ENCODE results near the gene SBNO2.

Gene SBNO2

DNA sequence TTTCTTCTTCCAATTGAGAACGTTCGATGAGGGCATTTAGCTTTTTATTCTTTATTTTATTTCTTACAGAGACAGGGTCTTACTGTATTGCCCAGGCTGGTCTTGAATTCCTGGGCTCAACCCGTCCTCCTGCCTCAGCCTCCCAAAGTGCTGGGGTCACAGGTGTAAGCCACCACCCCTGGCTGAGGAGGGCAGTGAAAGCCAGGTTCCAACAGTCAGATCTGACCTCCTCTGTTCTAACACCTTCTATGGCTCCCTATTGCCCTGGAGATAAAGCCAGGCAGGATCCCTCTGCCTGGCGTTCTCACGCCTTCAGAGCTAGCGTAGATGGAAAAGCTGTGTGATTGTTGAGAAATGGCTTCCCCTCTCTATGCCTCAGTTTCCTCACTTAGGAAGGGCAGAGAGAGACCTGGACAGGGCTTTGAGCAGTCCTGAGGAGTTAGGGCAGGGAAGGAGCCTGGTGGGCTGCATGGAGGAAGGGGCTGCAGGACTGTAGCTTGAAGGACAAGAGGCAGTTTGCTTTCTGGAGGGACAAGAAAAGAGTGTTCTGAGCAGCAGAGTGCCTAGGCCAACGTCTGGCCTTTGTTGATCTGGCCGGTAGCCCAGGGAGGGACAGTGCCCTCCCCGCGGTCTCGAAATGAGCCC lies 101.6 kb downstream of the SBNO2 start:
- no peak overlapping the region for H3K4me3 ChIP-seq
- H3K27ac ChIP-seq, result peak overlapping the region in 1 of 21 experiments; percentile 16

DNA sequence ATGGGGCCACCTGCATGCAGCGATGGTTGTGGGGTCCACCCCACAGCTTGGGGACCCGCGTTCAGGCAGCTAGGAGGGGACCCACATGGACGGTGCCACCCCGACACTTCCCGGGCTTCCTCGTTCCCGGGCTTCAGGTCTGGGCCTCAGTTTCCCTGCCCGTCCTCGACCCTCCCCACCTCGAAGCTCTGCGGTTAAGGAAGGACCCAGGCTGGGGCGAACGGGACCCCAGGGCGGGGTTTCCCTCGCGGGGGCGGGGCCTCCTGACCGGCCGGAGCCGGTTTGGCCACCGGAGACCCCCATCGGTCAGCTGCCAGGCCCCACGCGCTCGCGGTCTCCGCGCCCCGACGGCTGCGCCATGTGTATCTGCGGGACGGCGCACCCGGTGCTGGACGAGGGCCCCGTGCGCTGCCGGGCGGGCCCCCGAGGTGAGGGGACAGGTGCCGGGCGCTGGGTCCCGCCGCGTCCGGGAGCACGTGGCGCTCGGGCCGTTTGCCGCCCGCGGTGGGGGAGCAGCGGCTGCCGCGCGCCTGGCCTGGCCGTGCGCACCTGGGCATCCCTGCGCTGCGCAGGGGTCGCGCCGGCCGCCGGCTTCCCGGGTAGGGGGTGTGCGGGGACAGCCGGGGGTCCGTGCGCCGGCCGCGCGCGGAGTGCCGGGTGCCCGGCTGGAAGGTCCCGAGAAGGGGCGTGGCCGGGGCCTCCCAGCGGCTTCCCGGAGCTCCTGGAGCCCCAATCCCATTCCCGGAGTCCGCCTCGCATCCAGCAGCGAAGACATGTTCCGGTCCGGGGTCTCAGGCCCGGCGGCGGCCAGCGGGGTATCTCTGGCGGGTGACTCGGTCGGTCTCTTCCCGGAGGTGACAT lies 102.9 kb downstream of the SBNO2 start:
- Histone ChIP-seq H3K27ac (peak overlapping the region in 1 of 21 experiments; percentile 16), H3K4me3 (peak overlapping the region in 1 of 7 experiments; percentile 12)

DNA sequence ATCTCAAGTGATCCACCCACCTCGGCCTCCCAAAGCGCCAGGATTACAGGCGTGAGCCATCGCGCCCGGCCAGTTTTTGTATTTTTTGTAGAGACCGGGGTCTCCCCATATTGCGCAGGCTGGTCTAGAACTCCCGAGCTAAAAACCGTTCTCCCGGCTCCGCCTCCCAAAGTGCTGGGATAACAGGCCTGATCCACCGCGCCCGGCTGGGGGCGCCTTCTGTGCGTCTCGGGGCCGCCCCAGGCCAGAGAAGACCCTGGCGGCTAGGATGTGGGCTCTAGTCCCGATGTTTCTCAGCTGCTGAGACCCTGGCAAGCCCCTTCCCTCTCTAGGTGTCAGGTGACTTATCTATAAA lies 103.5 kb downstream of the SBNO2 start:
- no peak overlapping the region for H3K4me3 ChIP-seq
- H3K27ac ChIP-seq, result no peak overlapping the region

GRCh38 chr19:1069009-1069779 lies 104.9 kb downstream of the SBNO2 start:
- peak overlapping the region; percentile 39 to 62 (median 53) for H3K4me3 ChIP-seq
- H3K27ac ChIP-seq, result peak overlapping the region in 15 of 21 experiments; percentile 14 to 100 (median 88)

DNA sequence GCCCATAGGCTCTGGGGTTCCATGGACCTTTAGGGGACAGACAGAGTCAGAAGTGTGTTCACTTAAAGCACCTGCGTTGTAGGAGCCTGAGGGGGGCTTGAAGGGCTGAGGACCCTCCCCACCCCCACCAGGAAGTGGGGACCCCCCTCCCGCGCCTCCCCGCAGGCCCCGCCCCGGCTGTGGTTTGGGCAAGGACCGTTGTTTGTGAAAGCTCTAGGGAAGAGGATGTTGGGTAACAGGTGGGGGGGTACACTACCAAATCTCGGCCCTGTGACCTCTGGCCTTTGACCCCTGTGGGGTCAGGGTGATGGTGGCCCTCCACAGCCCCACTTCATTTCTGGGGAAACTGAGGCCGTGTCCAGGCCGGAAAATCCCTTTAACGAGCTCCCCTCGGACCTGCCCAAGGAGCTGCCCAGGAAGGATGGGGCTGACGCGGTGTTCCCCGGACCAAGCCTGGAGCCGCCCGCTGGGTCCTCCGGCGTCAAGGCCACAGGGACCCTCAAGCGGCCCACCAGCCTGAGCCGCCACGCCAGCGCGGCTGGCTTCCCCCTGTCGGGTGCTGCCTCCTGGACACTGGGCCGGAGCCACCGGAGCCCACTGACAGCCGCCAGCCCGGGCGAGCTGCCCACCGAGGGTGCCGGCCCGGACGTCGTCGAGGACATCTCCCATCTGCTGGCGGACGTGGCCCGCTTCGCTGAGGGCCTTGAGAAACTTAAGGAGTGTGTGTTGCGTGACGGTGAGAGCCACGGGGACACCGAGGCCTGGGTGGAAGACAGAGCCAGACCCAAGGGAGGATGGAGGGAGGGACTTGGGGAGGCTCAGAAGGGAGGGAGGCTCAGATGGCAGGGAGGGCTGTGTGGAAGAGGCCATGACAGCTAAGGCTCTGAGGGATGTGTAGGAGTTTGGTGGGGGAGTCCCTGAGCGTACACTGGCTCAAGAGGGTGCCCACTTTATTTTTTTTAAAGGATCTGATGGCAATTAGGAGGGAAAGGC lies 105.8 kb downstream of the SBNO2 start:
- H3K27ac ChIP-seq, result peak overlapping the region in 20 of 21 experiments; percentile 14 to 100 (median 84)
- peak overlapping the region; percentile 39 to 62 (median 53) for H3K4me3 ChIP-seq

- peak overlapping the region; percentile 39 to 62 (median 53) for H3K4me3 ChIP-seq
- peak overlapping the region; percentile 14 to 100 (median 83) for H3K27ac ChIP-seq
These were observed 106.6 kb downstream of the SBNO2 start for GRCh38 chr19:1067341-1067957.

- Histone ChIP-seq H3K27ac (peak within 1 kb of the TSS; percentile 14 to 100 (median 83)), H3K4me3 (peak within 1 kb of the TSS; percentile 39 to 62 (median 53))
These were observed 107.2 kb downstream of the SBNO2 start, which contains the start of gene ARHGAP45 for GRCh38 chr19:1066748-1067340. TSS of gene ARHGAP45 (plus strand) at chr19:1067167. CDS start at chr19:1067406, 239 bp downstream.

DNA sequence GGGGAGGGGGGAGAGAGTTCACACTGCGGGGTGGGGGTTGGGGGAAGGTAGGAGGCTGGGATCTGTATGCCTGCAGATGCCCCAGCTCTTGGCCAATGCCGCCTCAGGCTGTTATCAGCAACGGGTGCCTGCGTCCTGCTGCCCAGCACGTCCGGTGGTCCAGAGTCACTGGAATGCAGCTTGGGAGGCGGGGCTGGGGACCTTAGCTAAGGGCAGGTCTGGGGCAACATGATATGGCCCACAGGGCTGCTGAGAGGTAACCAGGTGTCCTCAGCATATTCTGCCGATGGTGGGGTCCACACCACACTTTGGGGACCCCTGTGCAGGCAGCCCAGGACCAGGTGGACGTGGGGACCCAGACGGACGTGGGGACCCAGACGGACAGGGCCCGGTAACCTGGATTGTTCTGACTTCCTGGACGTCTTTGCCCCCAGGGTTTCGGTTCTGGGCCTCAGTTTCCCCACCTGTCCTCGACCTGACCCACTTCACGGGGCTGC lies 107.8 kb downstream of the SBNO2 start:
- peak overlapping the region in 14 of 21 experiments; percentile 65 to 100 (median 88) for H3K27ac ChIP-seq
- H3K4me3 ChIP-seq, result peak overlapping the region in 6 of 7 experiments; percentile 39 to 62 (median 53)

- no peak overlapping the region for H3K4me3 ChIP-seq
- peak overlapping the region in 1 of 21 experiments; percentile 27 for H3K27ac ChIP-seq
These were observed 108.4 kb downstream of the SBNO2 start for GRCh38 chr19:1065606-1066109.

DNA sequence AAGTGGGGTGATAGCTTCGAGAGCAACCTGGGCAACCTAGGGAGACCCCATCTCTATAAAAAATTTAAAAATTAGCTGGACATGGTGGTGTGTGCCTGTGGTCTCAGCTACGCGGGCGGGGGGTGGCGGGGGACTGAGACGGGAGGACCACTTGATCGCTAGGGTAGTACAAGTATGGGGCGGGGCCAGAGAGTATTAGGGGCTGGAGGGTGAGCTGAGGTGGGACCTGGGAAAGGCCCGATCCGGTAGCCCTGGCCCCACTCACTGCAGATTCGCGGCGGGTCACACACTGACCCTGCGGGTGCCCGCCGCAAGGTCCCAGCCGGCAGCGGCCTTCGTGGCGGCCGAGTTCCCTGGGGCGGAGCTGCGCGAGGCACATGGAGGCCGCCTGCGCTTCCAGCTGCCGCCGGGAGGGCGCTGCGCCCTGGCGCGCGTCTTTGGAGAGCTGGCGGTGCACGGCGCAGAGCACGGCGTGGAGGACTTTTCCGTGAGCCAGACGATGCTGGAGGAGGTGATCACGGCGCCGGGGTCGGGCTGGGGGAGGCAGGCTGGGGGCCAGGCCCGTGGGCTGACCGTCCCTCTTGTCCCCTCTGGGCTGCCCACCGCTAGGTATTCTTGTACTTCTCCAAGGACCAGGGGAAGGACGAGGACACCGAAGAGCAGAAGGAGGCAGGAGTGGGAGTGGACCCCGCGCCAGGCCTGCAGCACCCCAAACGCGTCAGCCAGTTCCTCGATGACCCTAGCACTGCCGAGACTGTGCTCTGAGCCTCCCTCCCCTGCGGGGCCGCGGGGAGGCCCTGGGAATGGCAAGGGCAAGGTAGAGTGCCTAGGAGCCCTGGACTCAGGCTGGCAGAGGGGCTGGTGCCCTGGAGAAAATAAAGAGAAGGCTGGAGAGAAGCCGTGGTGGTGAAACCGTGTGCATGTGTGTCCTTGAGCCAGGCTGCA lies 109.1 kb downstream of the SBNO2 start:
- Histone ChIP-seq H3K27ac (peak overlapping the region in 5 of 21 experiments; percentile 8 to 37 (median 27)), H3K4me3 (no peak overlapping the region)

GRCh38 chr19:1063909-1064660 lies 110.0 kb downstream of the SBNO2 start:
- H3K4me3 ChIP-seq, result no peak overlapping the region
- H3K27ac ChIP-seq, result no peak overlapping the region

- Histone ChIP-seq H3K27ac (no peak overlapping the region), H3K4me3 (no peak overlapping the region)
These were observed 110.8 kb downstream of the SBNO2 start for GRCh38 chr19:1063030-1063908.

- H3K27ac ChIP-seq, result no peak overlapping the region
- H3K4me3 ChIP-seq, result no peak overlapping the region
These were observed 111.6 kb downstream of the SBNO2 start for GRCh38 chr19:1062387-1063029.

GRCh38 chr19:1061987-1062386 lies 112.1 kb downstream of the SBNO2 start:
- no peak overlapping the region for H3K27ac ChIP-seq

More at GRCh38 chr19:1061987-1062386, 112.1 kb downstream of the SBNO2 start:
- H3K4me3 ChIP-seq, result no peak overlapping the region
